OCI-LY1 (cell line): ENCODE data around the gene RASD1.

Source experiments
- CTCF ChIP-seq: fragments of 200-600 bp; sonication (generic), shearing (Covaris generic); IDR thresholded peaks from 2 replicates; pipeline ENCODE4 v1.5.1; 2017; ENCODE audit warnings: mild to moderate bottlenecking, antibody characterized with exemption, low read length, moderate library complexity, mixed read lengths
- EZH2 ChIP-seq: fragments of 200-600 bp; sonication (generic), shearing (Covaris generic); IDR thresholded peaks from 2 replicates; pipeline ENCODE4 v1.8.0; 2017; ENCODE audit warnings: borderline replicate concordance, mixed run types, mild to moderate bottlenecking, antibody characterized with exemption, low read length, moderate library complexity, mixed read lengths

- TF ChIP-seq CTCF = no peak
- TF ChIP-seq EZH2 = no peak
These were observed 39.9 kb downstream of the RASD1 start for GRCh38 chr17:17456251-17456650.
